GM19452 (cell line): Measurements from ENCODE around the gene NCBP3.

Experiments used
- ATAC-seq: cut with Tn5 transposase; IDR thresholded peaks from one replicate; pipeline ENCODE4 v1.9.1; 2021; ENCODE audit not compliant: unreplicated experiment

Gene NCBP3, protein sequence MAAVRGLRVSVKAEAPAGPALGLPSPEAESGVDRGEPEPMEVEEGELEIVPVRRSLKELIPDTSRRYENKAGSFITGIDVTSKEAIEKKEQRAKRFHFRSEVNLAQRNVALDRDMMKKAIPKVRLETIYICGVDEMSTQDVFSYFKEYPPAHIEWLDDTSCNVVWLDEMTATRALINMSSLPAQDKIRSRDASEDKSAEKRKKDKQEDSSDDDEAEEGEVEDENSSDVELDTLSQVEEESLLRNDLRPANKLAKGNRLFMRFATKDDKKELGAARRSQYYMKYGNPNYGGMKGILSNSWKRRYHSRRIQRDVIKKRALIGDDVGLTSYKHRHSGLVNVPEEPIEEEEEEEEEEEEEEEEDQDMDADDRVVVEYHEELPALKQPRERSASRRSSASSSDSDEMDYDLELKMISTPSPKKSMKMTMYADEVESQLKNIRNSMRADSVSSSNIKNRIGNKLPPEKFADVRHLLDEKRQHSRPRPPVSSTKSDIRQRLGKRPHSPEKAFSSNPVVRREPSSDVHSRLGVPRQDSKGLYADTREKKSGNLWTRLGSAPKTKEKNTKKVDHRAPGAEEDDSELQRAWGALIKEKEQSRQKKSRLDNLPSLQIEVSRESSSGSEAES

DNA sequence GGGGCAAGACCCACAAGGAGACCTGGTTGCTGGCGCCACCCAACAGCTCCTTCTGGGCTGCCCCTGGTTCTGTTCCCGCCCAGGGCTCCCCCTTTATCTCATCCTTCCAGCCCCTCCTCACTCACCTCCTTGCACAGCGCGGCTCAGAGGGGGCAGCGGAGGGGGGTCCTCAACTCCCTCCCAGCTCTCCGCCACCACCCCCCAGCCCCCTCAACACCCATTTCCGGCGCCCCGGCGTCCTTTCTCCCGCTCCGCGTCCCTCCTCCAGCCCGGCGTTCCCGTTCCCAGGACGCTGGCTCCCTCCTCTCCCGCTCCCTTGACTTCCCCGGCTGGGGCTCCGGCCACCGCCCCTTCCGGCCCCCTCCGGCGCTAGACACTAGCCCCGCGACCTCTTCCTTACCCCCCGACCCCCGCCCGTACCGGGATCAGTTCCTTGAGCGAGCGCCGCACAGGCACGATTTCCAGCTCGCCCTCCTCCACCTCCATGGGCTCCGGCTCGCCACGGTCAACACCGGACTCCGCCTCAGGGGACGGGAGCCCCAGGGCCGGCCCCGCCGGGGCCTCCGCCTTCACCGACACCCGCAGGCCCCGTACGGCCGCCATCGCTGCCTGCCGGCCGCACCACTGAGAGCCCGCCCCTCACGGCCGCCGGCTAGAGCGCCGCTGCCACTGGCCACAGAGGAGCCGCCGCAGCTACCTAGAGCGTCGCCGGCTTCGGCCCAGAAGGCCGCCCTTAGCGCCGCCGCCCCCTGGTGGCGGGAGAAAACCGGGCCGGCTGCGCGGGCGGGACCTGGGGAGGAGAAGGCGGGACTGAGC is at the start of gene NCBP3:
TSS of gene NCBP3 (minus strand) at position 626 of the 816 bp plus-strand sequence. CDS start at position 603, 23 bp downstream.
- peak; percentile 88 for ATAC-seq

GRCh38 chr17:3895354-3895753 is 49.3 kb upstream of the NCBP3 start:
- ATAC-seq = no peak

DNA sequence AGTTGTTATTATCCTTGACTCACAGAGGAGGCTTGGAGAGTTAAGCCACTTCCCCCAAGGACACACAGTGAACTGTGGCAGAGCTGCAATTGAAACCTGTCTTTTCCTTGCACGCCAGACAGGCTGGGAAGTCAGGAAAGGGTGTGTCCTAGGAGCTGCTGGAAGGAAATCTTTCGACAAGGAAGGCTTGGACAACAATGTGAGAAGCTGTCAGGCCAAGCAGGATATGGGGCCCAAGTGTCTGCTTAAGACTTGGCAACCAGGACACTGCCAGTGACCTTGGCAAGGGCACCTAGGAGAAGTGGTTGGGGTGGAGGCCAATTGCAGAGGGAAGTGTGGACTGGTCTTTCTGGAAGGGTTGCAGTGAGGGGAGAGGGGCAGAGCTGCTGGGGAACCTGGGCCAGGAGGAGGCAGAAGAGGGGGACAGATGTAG is 48.9 kb upstream of the NCBP3 start:
- ATAC-seq = no peak

DNA sequence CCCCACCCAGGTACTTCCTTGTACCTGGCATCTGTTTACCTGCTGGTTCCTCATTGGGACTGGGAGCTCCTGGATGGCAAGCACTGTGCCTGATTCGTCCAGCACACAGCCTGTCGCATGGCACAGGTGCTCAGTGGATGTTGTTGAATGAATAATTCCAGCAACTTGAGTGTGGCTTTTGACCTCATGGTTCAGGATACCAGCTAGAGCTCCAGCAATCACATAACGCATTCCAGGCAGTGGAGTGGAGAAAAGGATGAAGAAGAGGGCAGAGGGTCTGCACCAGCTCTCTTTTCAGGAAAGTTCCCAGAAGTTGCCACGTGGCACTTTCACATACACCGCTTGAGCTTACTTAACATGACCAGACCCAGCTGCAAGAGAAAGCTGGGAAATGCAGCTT is 48.1 kb upstream of the NCBP3 start:
- ATAC-seq = no peak

DNA sequence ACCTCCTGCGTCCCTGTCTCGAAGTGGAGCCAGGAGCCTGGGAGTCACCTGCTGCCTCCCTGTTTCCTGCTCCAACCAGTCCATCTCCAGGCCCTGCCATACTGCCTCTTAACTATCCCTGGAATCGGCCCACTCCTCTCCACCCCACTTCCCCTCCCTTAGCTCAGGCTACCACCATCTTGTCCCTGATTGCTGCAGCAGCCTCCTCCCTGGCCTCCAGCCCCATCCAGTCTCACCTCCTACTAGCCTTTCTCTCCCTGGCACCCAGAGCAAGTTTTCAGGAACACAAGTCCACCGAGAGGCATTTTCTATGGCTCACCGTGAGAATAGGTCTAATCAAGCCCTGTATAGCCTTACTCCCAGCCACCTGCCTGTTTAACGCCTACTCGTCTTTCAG is 47.7 kb upstream of the NCBP3 start:
- no peak for ATAC-seq

DNA sequence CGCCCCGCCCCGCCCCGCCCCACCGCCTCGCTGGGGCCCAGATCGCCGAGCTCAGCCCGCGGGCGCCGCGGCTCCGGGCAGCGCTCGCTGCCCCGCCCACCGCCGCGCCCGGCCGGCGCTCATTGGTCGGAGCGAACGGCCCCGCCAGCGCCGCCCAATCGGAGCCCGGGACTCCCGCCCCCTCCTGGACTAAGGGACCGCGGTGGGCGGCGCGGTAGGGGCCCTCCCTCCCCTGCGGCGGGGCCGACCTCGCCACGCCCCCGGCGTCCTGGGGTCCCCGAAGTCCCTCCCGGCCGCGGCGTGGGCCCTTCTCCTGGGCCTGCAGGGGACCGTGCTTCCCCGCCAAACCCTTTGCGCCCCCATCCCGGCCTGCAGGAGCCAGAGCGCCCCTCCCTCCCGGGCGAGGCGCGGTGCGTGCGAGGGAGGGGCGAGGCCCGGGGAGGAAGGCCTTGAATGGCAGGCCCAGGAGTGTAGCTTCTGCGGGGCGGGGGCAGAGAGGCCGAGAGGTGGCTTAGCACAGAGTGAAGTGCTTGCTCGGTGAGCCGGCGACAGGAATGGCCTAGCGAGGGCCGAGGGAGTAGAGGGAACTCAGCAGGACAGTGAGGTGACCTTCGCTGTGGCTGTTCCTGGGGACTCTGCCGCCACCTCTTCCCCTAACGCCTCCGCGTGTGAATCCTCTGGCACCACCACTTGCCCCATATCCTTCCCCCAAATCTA is 47.1 kb upstream of the NCBP3 start, which contains the start of gene CAMKK1:
TSS of gene CAMKK1 (minus strand) at position 51 of the 717 bp plus-strand sequence. CDS start 7,366 bp downstream, outside the sequence.
- ATAC-seq = peak; percentile 93

DNA sequence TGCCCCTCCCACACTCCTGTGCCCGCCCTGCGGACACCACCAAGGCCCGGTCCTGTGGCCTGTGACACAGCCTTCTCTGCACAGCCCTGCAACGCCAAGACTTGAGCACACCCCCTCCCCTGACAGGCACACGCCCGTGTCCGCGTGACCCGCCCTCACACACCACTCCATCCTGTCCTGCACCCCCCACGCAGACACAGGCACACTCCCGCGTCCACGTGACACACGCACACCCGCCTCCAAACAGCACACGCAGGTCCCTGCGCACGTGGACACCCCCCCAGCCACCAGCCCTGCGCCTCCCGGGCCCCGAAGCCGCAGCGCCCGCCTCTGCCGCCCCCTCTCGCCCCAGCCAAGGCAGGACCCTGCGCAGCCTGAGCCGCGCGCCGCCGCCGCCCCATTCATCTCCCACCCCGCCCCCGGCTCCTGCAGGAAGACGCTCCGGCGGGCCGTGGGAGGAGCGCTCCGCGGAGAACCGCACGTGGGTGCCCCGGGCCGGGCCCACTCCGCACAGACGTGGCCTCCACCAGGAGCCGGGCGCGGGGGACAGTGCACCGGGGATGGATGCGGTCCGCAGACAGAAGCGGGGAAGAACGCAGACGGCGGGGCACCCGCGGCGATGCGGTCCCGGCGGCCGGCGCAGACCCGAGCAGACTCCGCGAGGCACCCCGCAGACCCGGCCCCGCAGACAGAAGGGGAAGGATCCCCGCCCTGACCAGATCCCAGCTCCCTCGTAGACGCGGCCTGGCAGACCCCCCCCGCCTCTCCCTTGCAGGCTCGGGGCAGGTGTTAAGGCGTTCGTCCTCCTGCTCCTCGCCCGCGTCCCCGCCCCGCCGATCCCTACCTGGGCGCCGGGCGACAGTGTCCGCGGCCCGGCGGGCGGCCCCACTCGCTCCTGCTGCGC is 46.3 kb upstream of the NCBP3 start:
- ATAC-seq = peak; percentile 20

GRCh38 chr17:3891626-3892094 is 45.6 kb upstream of the NCBP3 start:
- ATAC-seq = no peak

DNA sequence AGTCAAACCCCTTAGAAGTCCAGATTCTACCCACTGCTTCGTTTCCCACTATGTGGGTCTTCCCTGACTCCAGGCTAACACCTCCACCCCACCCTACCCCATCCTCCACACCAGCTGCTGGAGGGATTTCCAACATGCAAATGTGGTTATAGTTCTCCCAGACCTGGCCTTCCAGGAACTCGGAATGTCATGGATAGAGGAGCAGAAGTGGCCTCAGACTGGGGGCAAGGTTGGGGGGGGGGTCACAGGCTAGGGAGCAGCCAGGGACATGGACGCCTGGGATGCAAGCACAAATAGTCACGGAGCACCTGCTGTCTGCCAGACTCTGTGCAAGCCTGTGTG is 44.8 kb upstream of the NCBP3 start:
- no peak for ATAC-seq

GRCh38 chr17:3890082-3890877 is 44.2 kb upstream of the NCBP3 start:
- ATAC-seq = no peak

GRCh38 chr17:3889325-3890012 is 43.4 kb upstream of the NCBP3 start:
- ATAC-seq = no peak

DNA sequence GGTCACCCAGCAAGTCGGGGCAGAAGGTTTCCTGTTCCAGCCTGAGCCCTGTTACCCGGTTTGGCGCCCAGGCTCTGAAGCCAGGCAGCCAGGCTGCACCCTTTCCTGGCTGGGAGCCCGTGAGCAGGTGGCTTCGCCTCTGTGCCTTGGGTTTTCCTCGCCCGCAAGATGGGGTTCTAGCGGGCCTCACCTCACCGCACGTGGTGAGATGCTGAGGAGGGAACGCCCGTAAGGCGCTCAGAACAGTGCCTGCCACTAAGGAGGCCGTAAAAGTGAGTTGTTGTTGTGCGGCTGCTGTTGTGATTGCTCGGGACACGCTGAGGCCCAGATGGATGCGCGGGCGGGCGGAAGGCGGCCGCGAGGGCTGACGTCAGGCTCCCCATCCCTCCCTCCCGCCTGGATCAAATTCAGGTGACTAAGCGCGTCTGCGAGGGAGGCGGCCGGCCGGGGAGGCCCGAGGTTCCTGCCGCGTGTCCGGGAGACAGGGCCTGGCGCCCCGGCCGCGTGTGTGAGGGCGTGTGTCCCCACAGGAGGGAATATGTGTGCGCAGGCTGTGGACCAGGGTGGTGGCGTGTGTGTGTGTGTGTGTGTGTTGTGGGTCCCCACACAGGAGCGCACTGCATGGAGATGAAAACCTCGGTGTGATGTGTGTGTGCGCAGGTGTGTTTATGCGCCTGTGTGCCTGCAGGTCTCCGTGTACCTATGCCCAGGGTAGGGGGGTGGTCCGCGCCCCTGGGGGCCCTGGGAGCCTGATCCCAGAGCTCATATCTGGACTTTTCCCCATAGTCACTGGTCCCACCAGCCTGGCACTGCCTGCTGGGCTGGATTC is 42.5 kb upstream of the NCBP3 start:
- ATAC-seq = no peak

DNA sequence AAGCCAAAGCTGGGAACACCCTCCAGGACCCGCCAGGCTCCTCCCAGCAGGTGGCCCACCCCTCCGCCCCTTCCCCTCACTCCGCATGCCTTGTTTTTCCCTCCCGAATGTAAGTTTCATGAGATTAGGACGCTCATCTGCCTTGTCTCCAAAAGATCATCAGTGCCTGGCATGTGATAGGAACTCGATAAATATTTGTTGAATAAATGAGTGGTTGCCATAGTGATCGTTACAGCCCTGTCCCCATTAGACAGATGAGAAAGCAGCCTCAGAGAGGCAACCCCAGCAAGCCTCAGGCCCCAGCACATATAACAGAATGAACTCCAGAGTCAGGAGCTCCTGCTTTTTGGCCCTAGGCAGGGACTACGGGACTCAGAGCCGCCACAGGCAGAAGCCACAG is 41.8 kb upstream of the NCBP3 start:
- no peak for ATAC-seq

DNA sequence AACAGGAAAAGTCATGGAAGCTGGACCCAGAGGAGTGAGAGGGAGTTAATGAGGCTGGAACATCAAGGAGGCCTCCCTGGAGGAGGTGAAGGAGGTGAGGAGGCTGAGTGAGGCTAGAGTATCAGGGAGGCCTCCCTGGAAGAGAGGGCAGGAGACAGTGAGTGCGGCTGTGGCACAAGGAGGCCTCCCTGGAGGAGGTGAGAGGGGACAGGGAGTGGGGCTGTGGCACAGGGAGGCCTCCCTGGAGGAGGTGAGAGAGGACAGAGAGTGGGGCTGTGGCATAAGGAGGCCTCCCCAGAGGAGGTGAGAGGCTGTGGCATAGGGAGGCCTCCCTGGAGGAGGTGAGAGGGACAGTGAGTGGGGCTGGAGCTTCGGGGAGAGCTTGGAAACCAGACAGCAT is 41.3 kb upstream of the NCBP3 start:
- no peak for ATAC-seq

DNA sequence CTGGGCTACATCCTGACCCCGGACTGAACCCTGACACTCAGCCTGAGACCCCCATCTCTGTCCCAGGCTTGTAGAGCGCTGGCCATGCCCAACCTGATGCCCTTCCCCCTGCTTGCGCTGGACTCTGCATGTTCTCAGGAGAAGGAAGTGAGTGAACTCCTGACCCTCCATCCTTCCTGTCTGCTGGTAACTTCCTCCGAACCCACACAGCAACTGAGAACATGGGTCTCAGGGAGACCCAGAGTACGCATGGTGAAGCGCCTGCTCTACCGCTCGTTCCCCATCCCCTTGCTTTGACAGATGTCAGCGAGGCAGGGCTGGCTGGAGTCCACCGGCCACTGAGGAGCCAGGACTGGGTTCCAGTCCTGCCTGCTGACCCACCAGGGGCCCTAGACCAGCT is 40.7 kb upstream of the NCBP3 start:
- ATAC-seq = no peak

DNA sequence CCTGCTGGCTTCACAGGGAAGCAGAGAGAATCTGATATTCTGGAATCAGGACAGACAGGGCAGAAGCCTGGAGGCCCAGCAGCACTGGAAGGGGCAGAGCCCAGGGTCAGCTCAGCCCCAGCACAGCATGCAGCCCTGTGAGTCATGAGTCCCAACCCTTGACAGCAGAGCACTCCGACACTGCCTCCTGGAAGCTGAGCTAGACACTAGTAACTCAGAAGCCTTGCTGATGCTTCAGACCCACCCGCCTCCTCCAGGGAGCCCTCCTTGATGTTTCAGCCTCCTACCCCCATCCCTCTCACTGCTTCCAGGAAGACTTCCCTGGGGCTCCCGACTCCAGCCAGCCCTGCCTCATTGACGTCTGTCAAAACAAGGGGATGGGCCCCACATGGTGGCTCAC is 39.9 kb upstream of the NCBP3 start:
- no peak for ATAC-seq

DNA sequence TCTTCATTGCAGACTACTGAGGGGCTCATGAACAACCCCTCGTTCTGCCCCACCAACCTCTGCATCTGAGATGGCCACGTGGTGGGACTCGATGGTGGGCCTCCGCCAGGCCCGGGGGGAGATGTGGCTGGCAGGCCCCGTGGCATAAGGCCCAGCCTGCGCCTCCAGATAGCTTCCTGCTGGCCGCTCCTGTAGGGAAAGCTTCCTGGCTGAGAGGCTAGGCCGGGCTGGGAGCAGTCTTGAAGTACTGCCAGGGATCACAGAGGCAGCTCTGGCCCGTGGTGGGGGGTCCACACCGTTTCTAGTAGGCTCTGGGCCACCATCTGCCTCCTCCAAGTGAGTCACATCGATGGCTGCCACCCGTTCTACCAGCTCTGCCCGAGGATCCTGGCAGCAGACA is 39.2 kb upstream of the NCBP3 start:
- ATAC-seq = no peak

DNA sequence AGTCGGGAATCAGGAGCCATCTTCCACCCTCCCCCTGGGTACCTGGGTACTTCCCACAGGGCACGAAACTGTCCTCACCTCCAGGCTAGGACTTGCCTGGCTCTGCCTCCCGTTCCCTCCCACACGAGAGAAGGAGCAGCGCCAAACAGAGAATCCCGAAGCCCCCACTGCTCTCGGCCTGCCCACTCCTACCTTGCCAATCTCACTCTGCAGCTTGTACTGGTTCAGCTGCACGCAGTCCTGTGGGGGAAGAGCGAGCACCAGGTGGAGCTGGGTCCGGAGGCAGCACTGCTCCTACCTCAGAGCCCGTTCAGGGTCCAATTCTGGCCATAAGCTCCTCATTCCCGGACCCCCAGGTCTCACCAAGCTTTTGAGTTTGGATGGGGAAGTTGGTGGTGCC is 38.1 kb upstream of the NCBP3 start:
- no peak for ATAC-seq
